GM23338 (cell line): ENCODE results near the gene PFKFB1. TPM values are rescaled to one million over a fixed set of nuclear protein-coding genes. Genes with fewer than 3 reads are reported as not detected.

Experiments
- polyA plus RNA-seq: library from polyadenylated mRNA; unstranded; fragments of >200 nt; fragmentation: Nextera tagmentation; extraction: Ambion mirVana; gene quantifications from 2 replicates; pipeline ENCODE4 v1.2.1, GENCODE V29; 2016
- small RNA-seq: library from RNA; depleted of rRNA; stranded (forward); fragments of <200 nt; gene quantifications from one replicate; pipeline ENCODE3, GENCODE V24; 2014; ENCODE audit warnings: low replicate concordance
- total RNA-seq: library from RNA; depleted of rRNA; stranded (reverse); fragments of >200 nt; shearing (Covaris generic); gene quantifications from 2 replicates; pipeline ENCODE4 v1.2.3, GENCODE V29; 2014; rRNA removed

Gene PFKFB1
- total and polyA plus RNA-seq, 2 experiments from 2014 or later: not detected

Small RNAs within 50 kb of the gene (small RNA-seq; reads per million reads assigned to genes)
- not detected for gene RF00614

Other genes starting within 250 kb of the PFKFB1 start
- gene ITIH6, start 195.9 kb downstream of the PFKFB1 start, total RNA-seq: not detected in 2 replicates
- gene ITIH6, start 195.9 kb downstream of the PFKFB1 start, polyA plus RNA-seq: not detected in 2 replicates
- 203 and 236 TPM in 2 replicates for gene MAGED2, start 186.4 kb downstream of the PFKFB1 start, total RNA-seq
- gene MAGED2, start 186.4 kb downstream of the PFKFB1 start, polyA plus RNA-seq: 90.9 and 96.7 TPM in 2 replicates
- gene TRO, start 73.4 kb downstream of the PFKFB1 start, total RNA-seq: 52.2 and 53.4 TPM in 2 replicates
- gene TRO, start 73.4 kb downstream of the PFKFB1 start, polyA plus RNA-seq: 32.6 and 36.8 TPM in 2 replicates
- 15.0 and 20.1 TPM in 2 replicates for gene APEX2, start 6.2 kb upstream of the PFKFB1 start, total RNA-seq
- gene APEX2, start 6.2 kb upstream of the PFKFB1 start, polyA plus RNA-seq: 9.6 and 10.0 TPM in 2 replicates
- 0.50 TPM in 1 of 2 replicates, not detected in the other for gene ALAS2, start 36.8 kb upstream of the PFKFB1 start, total RNA-seq
- gene ALAS2, start 36.8 kb upstream of the PFKFB1 start, polyA plus RNA-seq: 0.23 TPM in 1 of 2 replicates, not detected in the other
- not detected in 2 replicates for gene PAGE2B, start 80.8 kb upstream of the PFKFB1 start, total RNA-seq
- gene PAGE2B, start 80.8 kb upstream of the PFKFB1 start, polyA plus RNA-seq: not detected in 2 replicates
- gene PAGE2, start 94.8 kb upstream of the PFKFB1 start, total RNA-seq: not detected in 2 replicates
- not detected in 2 replicates for gene PAGE2, start 94.8 kb upstream of the PFKFB1 start, polyA plus RNA-seq
- gene PAGE5, start 226.2 kb upstream of the PFKFB1 start, total RNA-seq: not detected in 2 replicates
- gene PAGE5, start 226.2 kb upstream of the PFKFB1 start, polyA plus RNA-seq: not detected in 2 replicates